SK-N-SH (cell line): ENCODE results near the gene MCF2L. TPM values are rescaled to one million over a fixed set of nuclear protein-coding genes. Genes with fewer than 3 reads are reported as not detected.
A peak's percentile ranks its signal among the peaks of the same experiment; 100 is the strongest.

Source experiments
- CTCF ChIA-PET: fragments of 300-600, 350-600 bp; formaldehyde crosslinking; extraction: SDS; loops from one replicate; lab custom pipeline; 2021; lab: Yijun Ruan, JAX
- POLR2A ChIA-PET: fragments of 350-600 bp; sonication (Branson Sonifier 250); formaldehyde crosslinking; extraction: SDS; loops from one replicate; lab custom pipeline; 2020; ENCODE audit warnings: antibody characterized with exemption, inconsistent platforms; lab: Yijun Ruan, JAX
- DNase-seq: peaks from one replicate; pipeline ENCODE4 v3.0.0; 2012
- H2AFZ ChIP-seq: fragments of 200-600 bp; sonication (generic); 2 replicates; pipeline ENCODE4 v1.8.1; 2016; ENCODE audit warnings: antibody characterized with exemption, mild to moderate bottlenecking, low read depth
- H3F3A ChIP-seq: fragments of 200-600 bp; sonication (generic); replicated peaks from 2 replicates; pipeline ENCODE3; 2016; ENCODE audit warnings: antibody characterized with exemption, mild to moderate bottlenecking; ENCODE audit not compliant: insufficient read depth
- H3K27ac ChIP-seq, 2 experiments: fragments of 200-500 bp in 1 of 2; fragments of 200-600 bp in 1 of 2; sonication (Bioruptor generic) in 1 of 2; sonication (generic), shearing (Covaris generic) in 1 of 2; 2 replicates each; pipeline versions ENCODE4 v1.5.1 to v1.6.1; 2014 to 2016; ENCODE audit warnings: low read depth in 2 of 2, inconsistent platforms in 1 of 2, low read length in 1 of 2, mild to moderate bottlenecking in 1 of 2, mixed read lengths in 1 of 2
- H3K27me3 ChIP-seq: fragments of 200-600 bp; sonication (generic), shearing (Covaris generic); 2 replicates; pipeline ENCODE4 v1.6.1; 2016; ENCODE audit warnings: mixed run types; ENCODE audit not compliant: insufficient read depth
- H3K36me3 ChIP-seq, 2 experiments: fragments of 200-500 bp in 1 of 2; fragments of 200-600 bp in 1 of 2; sonication (Bioruptor generic) in 1 of 2; sonication (generic) in 1 of 2; replicated peaks in 1 of 2; 2 replicates each; pipeline versions ENCODE3 to v1.5.1; 2014 to 2016; ENCODE audit warnings: low read length in 1 of 2, mild to moderate bottlenecking in 1 of 2; ENCODE audit not compliant: insufficient read depth in 2 of 2, control insufficient read depth in 1 of 2
- H3K4me1 ChIP-seq, 2 experiments: fragments of 200-500 bp in 1 of 2; fragments of 200-600 bp in 1 of 2; sonication (Bioruptor generic) in 1 of 2; sonication (generic), shearing (Covaris generic) in 1 of 2; 2 replicates each; pipeline versions ENCODE4 v1.5.1 to v1.6.1; 2014 to 2016; ENCODE audit warnings: low read depth in 1 of 2, low read length in 1 of 2, mixed run types in 1 of 2; ENCODE audit not compliant: insufficient read depth in 2 of 2, control insufficient read depth in 1 of 2
- H3K4me2 ChIP-seq: fragments of 200-600 bp; sonication (generic), shearing (Covaris generic); 2 replicates; pipeline ENCODE4 v1.6.1; 2017; ENCODE audit warnings: mixed run types
- H3K4me3 ChIP-seq, 2 experiments: fragments of 200-500 bp in 1 of 2; fragments of 200-600 bp in 1 of 2; sonication (Bioruptor generic) in 1 of 2; sonication (generic), shearing (Covaris generic) in 1 of 2; 2 replicates each; pipeline versions ENCODE4 v1.5.1 to v1.8.1; 2014 to 2016; ENCODE audit warnings: low read depth in 2 of 2, inconsistent platforms in 1 of 2, low read length in 1 of 2, mild to moderate bottlenecking in 1 of 2, mixed read lengths in 1 of 2, moderate library complexity in 1 of 2
- H3K79me2 ChIP-seq: fragments of 200-600 bp; sonication (generic); 2 replicates; pipeline ENCODE4 v1.8.1; 2017; ENCODE audit warnings: mild to moderate bottlenecking; ENCODE audit not compliant: insufficient read depth
- H3K9ac ChIP-seq: fragments of 200-600 bp; sonication (generic); 2 replicates; pipeline ENCODE4 v1.6.1; 2017; ENCODE audit warnings: mixed run types
- H3K9me2 ChIP-seq: fragments of 200-600 bp; sonication (generic); 2 replicates; pipeline ENCODE4 v1.6.1; 2017; ENCODE audit warnings: mixed run types
- H3K9me3 ChIP-seq: fragments of 200-600 bp; sonication (generic); 2 replicates; pipeline ENCODE4 v1.6.1; 2017; ENCODE audit warnings: mixed run types, mild to moderate bottlenecking, moderate library complexity
- H4K20me1 ChIP-seq: fragments of 200-600 bp; sonication (generic); 2 replicates; pipeline ENCODE4 v1.6.1; 2017; ENCODE audit warnings: mild to moderate bottlenecking, mixed run types; ENCODE audit not compliant: insufficient read depth
- CHD2 ChIP-seq: fragments of 150-350 bp; IDR thresholded peaks from 2 replicates; pipeline ENCODE4 v1.6.1; 2018; ENCODE audit warnings: low read length; ENCODE audit not compliant: partially characterized antibody
- CTCF ChIP-seq: fragments of 200-600 bp; sonication (generic); IDR thresholded peaks from 2 replicates; pipeline ENCODE4 v1.6.1; 2017; ENCODE audit warnings: antibody characterized with exemption, mild to moderate bottlenecking, moderate library complexity
- EZH2phosphoT487 ChIP-seq: fragments of 200-600 bp; sonication (generic); IDR thresholded peaks from 2 replicates; pipeline ENCODE4 v1.6.1; 2017; ENCODE audit warnings: low read depth, mixed run types, mild to moderate bottlenecking, antibody characterized with exemption, moderate library complexity, borderline replicate concordance
- FOSL2 ChIP-seq: IDR thresholded peaks from 2 replicates; pipeline ENCODE4 v1.4.0; 2012; ENCODE audit warnings: low read depth, mild to moderate bottlenecking, moderate library complexity, borderline replicate concordance
- FOXJ3 ChIP-seq: sonication (generic); formaldehyde crosslinking; IDR thresholded peaks from 2 replicates; pipeline ENCODE4 v1.5.1; 2020; ENCODE audit warnings: mild to moderate bottlenecking, missing genetic modification reagents
- FOXM1 ChIP-seq: IDR thresholded peaks from 2 replicates; pipeline ENCODE4 v1.4.0; 2012; ENCODE audit warnings: low read depth, mild to moderate bottlenecking
- GATA2 ChIP-seq: sonication (generic); formaldehyde crosslinking; IDR thresholded peaks from 2 replicates; pipeline ENCODE4 v1.5.0; 2020; ENCODE audit warnings: mild to moderate bottlenecking, missing genetic modification reagents
- IRF3 ChIP-seq: fragments of 150-350 bp; IDR thresholded peaks from 2 replicates; pipeline ENCODE4 v1.6.1; 2016; ENCODE audit warnings: mild to moderate bottlenecking, low read depth, low read length
- MAX ChIP-seq: IDR thresholded peaks from 2 replicates; pipeline ENCODE4 v1.4.0; 2012; ENCODE audit warnings: low read depth
- PBX3 ChIP-seq: IDR thresholded peaks from 2 replicates; pipeline ENCODE4; 2012
- RCOR1 ChIP-seq: fragments of 150-350 bp; IDR thresholded peaks from 2 replicates; pipeline ENCODE4 v1.6.1; 2017; ENCODE audit warnings: antibody characterized with exemption, low read length
- RXRA ChIP-seq: IDR thresholded peaks from 2 replicates; pipeline ENCODE4 v1.4.0; 2012; ENCODE audit warnings: low read depth, mild to moderate bottlenecking, borderline replicate concordance
- SIN3A ChIP-seq: IDR thresholded peaks from 2 replicates; pipeline ENCODE4 v1.6.1; 2012; ENCODE audit warnings: low read depth, mild to moderate bottlenecking, low read length, moderate library complexity, borderline replicate concordance
- SMC3 ChIP-seq: IDR thresholded peaks from 2 replicates; pipeline ENCODE4 v1.6.1; 2012; ENCODE audit warnings: low read depth, low read length, improper control_type of control experiment
- TAF1 ChIP-seq: IDR thresholded peaks from 2 replicates; pipeline ENCODE4 v1.6.1; 2012; ENCODE audit warnings: low read depth, mild to moderate bottlenecking, low read length, moderate library complexity, borderline replicate concordance
- TEAD4 ChIP-seq: IDR thresholded peaks from 2 replicates; pipeline ENCODE4 v1.4.0; 2012; ENCODE audit warnings: mild to moderate bottlenecking, borderline replicate concordance; ENCODE audit not compliant: insufficient read depth
- USF2 ChIP-seq: fragments of 150-350 bp; IDR thresholded peaks from 2 replicates; pipeline ENCODE4 v1.6.1; 2017; ENCODE audit warnings: antibody characterized with exemption, low read length, low read depth, borderline replicate concordance
- YY1 ChIP-seq: IDR thresholded peaks from 2 replicates; pipeline ENCODE4 v1.4.0; 2012; ENCODE audit warnings: low read depth, mild to moderate bottlenecking
- WGBS: methylation state at CpG from one replicate; pipeline ENCODE4 v1.1.6; 2017; ENCODE audit warnings: low lambda C conversion rate; 5-methylcytosine and 5-hydroxymethylcytosine counted together
- polyA plus RNA-seq, 3 experiments: library from polyadenylated mRNA; depleted of rRNA; stranded (reverse); fragments of >200 nt; gene quantifications; 2 replicates each; pipeline ENCODE4 v1.2.3, GENCODE V29; 2012

Gene MCF2L
- polyA plus RNA-seq, 1 of the 3 experiments (the other 2 are of a cell fraction): 0.56 TPM

- Histone ChIP-seq H3K27me3 (no peaks in the 10 kb centered on the region), H3K36me3 (no peaks in the 10 kb centered on the region), H2AFZ (no peak overlapping the region), H3K79me2 (no peaks in the 10 kb centered on the region), H3K4me3 (no peak overlapping the region), H3K27ac (no peak overlapping the region), H4K20me1 (no peaks in the 10 kb centered on the region), H3K9me2 (no peaks in the 10 kb centered on the region), H3K4me2 (no peak overlapping the region), H3F3A (peaks cover 6% of the 10 kb centered on the region)
- WGBS: 95% methylated on average over 9 of the region's 26 CpGs
- DNase-seq: peak; percentile 12
- POLR2A ChIA-PET: no interaction called here
- CTCF ChIA-PET: no interaction called here
- TF ChIP-seq FOXM1 (no peak), SIN3A (no peak), TEAD4 (no peak), CTCF (no peak), CHD2 (no peak), RCOR1 (no peak), IRF3 (no peak), EZH2phosphoT487 (no peak), PBX3 (no peak), FOXJ3 (CRISPR knock-in tag) (no peak), RXRA (no peak)
- TF ChIP-seq, all 33 proteins: peak for 0
- H3K4me1 ChIP-seq: no peaks in the 10 kb centered on the region
- no peaks in the 10 kb centered on the region for H3K9me3 ChIP-seq
- H3K9ac ChIP-seq: no peak overlapping the region
Measured at GRCh38 chr13:113140677-113141600, 171.9 kb downstream of the MCF2L start.

- peak; percentile 15 for DNase-seq
- no peak overlapping the region for H3K4me3 ChIP-seq
- 94% methylated on average over 13 of the region's 18 CpGs for WGBS
- H3K9me3 ChIP-seq: no peaks in the 10 kb centered on the region
- no peak overlapping the region for H2AFZ ChIP-seq
- H3K79me2 ChIP-seq: no peaks in the 10 kb centered on the region
- no peak overlapping the region for H3K9ac ChIP-seq
- no peaks in the 10 kb centered on the region for H4K20me1 ChIP-seq
- H3F3A ChIP-seq: peaks cover 6% of the 10 kb centered on the region
- POLR2A ChIA-PET: no interaction called here
- H3K4me2 ChIP-seq: no peak overlapping the region
- no peaks in the 10 kb centered on the region for H3K4me1 ChIP-seq
- no peak overlapping the region for H3K27ac ChIP-seq
- no peak for TF ChIP-seq PBX3
- TF ChIP-seq RXRA: no peak
- no peak for TF ChIP-seq USF2
- no peak for TF ChIP-seq YY1
- no peak for TF ChIP-seq MAX
- no peak for TF ChIP-seq TAF1
- TF ChIP-seq SMC3: no peak
- no peak for TF ChIP-seq IRF3
- TF ChIP-seq GATA2: no peak
- no peak for TF ChIP-seq FOSL2
- H3K9me2 ChIP-seq: no peaks in the 10 kb centered on the region
- H3K36me3 ChIP-seq: no peaks in the 10 kb centered on the region
- CTCF ChIA-PET: no interaction called here
- H3K27me3 ChIP-seq: no peaks in the 10 kb centered on the region
Measured at GRCh38 chr13:113141601-113141970, 172.6 kb downstream of the MCF2L start.
